HG02623 (cell line): ENCODE measurements around the gene ENAM.
"Not testable (repeated sequence)": the region's sequence is repeated elsewhere in the genome, so short reads cannot be mapped to it uniquely, and the experiment has no call there.

Experiments used
- ATAC-seq: cut with Tn5 transposase; IDR thresholded peaks from one replicate; pipeline ENCODE4 v1.9.1; 2021; ENCODE audit warnings: moderate library complexity; ENCODE audit not compliant: unreplicated experiment

ENAM gene

GRCh38 chr4:70674191-70674590 lies 45.6 kb downstream of the ENAM start:
- ATAC-seq, result no peak

- ATAC-seq, result no peak
These were observed 46.2 kb downstream of the ENAM start for GRCh38 chr4:70674731-70675130.

GRCh38 chr4:70676554-70677090 lies 48.1 kb downstream of the ENAM start:
- ATAC-seq, result no peak

- ATAC-seq, result peak; percentile 77
These were observed 49.9 kb downstream of the ENAM start for GRCh38 chr4:70678383-70678999.

GRCh38 chr4:70680934-70681333 lies 52.4 kb downstream of the ENAM start:
- no peak for ATAC-seq

- ATAC-seq, result peak; percentile 29
These were observed 53.2 kb downstream of the ENAM start for GRCh38 chr4:70681704-70682103.

GRCh38 chr4:70682142-70682541 lies 53.6 kb downstream of the ENAM start:
- ATAC-seq, result not testable (repeated sequence)

- no peak for ATAC-seq
These were observed 58.8 kb downstream of the ENAM start for GRCh38 chr4:70687392-70687791.

GRCh38 chr4:70687821-70688794 lies 59.6 kb downstream of the ENAM start, which contains the start of gene UTP3:
TSS of gene UTP3 (plus strand) at chr4:70688532. CDS start at chr4:70688678, 146 bp downstream.
- ATAC-seq, result peak; percentile 88

GRCh38 chr4:70688795-70689231 lies 60.3 kb downstream of the ENAM start:
- peak; percentile 2 for ATAC-seq

- ATAC-seq, result no peak
These were observed 63.1 kb downstream of the ENAM start for GRCh38 chr4:70691661-70692060.

- not testable (repeated sequence) for ATAC-seq
These were observed 66.1 kb downstream of the ENAM start for GRCh38 chr4:70694633-70695032.
